ENCODE measurements around the gene THSD4. TPM values are rescaled to one million over a fixed set of nuclear protein-coding genes. Genes with fewer than 3 reads are reported as not detected.
"Not testable (repeated sequence)": the region's sequence is repeated elsewhere in the genome, so short reads cannot be mapped to it uniquely, and the experiment has no call there.

Gene THSD4
- total RNA-seq, 5 donors from 2014 or later (not counting 1 experiment from before 2014, with no cell fraction given), result 0.03 to 0.23 (median 0.18) TPM; not detected in 2

DNA sequence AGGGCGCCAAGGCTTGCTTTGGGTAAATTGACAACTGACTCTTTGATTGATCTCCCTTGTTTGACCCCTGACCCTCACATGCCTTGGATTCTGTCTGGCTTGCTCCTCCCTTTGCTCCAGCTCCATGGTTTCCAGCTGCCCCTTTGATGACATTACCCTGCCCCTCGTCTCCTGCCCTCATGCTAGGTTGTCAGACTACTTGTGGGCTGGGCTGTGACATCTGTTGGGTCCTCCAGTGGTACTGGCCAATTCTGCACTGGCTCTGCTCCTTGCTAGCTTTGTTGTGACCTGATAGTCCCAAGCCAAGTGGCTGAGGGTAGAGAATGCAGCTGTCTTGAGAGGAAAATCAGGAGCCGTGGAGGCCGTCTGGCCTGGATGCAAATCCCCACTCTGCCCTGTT, 6.2 kb downstream of the THSD4 start:
- Mint-ChIP-seq H3K36me3 (no peaks in the 10 kb centered on the region), H3K27ac (no peak overlapping the region), H3K27me3 (peaks cover 50 to 59% of the 10 kb centered on the region in 2 donors), H3K4me1 (peaks cover 2 to 3% (median 3%) of the 10 kb centered on the region in 3 donors), H3K9me3 (no peaks in the 10 kb centered on the region), H3K4me3 (no peak overlapping the region)
- Histone ChIP-seq H3K27ac (ENCODE audit: low read length) (no peak overlapping the region), H3K27me3 (replicated peaks in 1 of 2; ENCODE audit: control insufficient read depth in 2 of 2, extremely low read depth in 1 of 2, insufficient read depth in 2 of 2, low read length in 1 of 2) (peaks cover 5 to 49% of the 10 kb centered on the region in 2 experiments), H3K9me3 (no peaks in the 10 kb centered on the region), H3K36me3 (ENCODE audit: control insufficient read depth in 2 of 2, extremely low read depth in 1 of 2, insufficient read depth in 1 of 2, low read length in 1 of 2) (no peaks in the 10 kb centered on the region), H3K4me1 (ENCODE audit: control insufficient read depth in 1 of 2, extremely low read depth in 1 of 2, insufficient read depth in 2 of 2, low read length in 2 of 2) (no peaks in the 10 kb centered on the region), H3K4me3 (ENCODE audit: control insufficient read depth in 1 of 2, extremely low read depth in 1 of 2, low read length in 1 of 2) (no peak overlapping the region)
- DNase-seq (no peak), ATAC-seq (replicated peaks in 1 of 4) (no peak)
- WGBS (ENCODE audit: insufficient coverage), result 50% methylated on average over 1 of the region's 4 CpGs
- CTCF ChIA-PET, result interaction anchor here in 1 of 2 donors (0.7 kb wide), 1 partner anchor 204 kb away, joined by 3 read pairs; no protein-coding TSS in a partner anchor
- POLR2A ChIA-PET, result no interaction called here

GRCh38 chr15:71124937-71125790, 9.9 kb downstream of the THSD4 start:
- ChIA-PET POLR2A (no interaction called here), CTCF (no interaction called here)
- no peak overlapping the region for H3K27ac Mint-ChIP-seq
- H3K9me3 Mint-ChIP-seq, result no peaks in the 10 kb centered on the region
- no peaks in the 10 kb centered on the region for H3K9me3 ChIP-seq
- no peak for DNase-seq
- H3K27ac ChIP-seq (ENCODE audit: low read length), result no peak overlapping the region
- H3K4me3 ChIP-seq (ENCODE audit: control insufficient read depth in 1 of 2, extremely low read depth in 1 of 2, low read length in 1 of 2), result no peak overlapping the region
- H3K4me1 ChIP-seq (ENCODE audit: control insufficient read depth in 1 of 2, extremely low read depth in 1 of 2, insufficient read depth in 2 of 2, low read length in 2 of 2), result no peaks in the 10 kb centered on the region
- 88% methylated on average over 3 of the region's 8 CpGs for WGBS (ENCODE audit: insufficient coverage)
- no peaks in the 10 kb centered on the region for H3K36me3 ChIP-seq (ENCODE audit: control insufficient read depth in 2 of 2, extremely low read depth in 1 of 2, insufficient read depth in 1 of 2, low read length in 1 of 2)
- no peaks in the 10 kb centered on the region for H3K4me1 Mint-ChIP-seq
- no peaks in the 10 kb centered on the region for H3K36me3 Mint-ChIP-seq
- no peak overlapping the region for H3K4me3 Mint-ChIP-seq
- H3K27me3 ChIP-seq (replicated peaks in 1 of 2; ENCODE audit: control insufficient read depth in 2 of 2, extremely low read depth in 1 of 2, insufficient read depth in 2 of 2, low read length in 1 of 2), result peaks cover 0 to 27% of the 10 kb centered on the region in 2 experiments
- peaks cover 21 to 39% of the 10 kb centered on the region in 2 donors for H3K27me3 Mint-ChIP-seq
- ATAC-seq (replicated peaks in 1 of 4), result no peak

DNA sequence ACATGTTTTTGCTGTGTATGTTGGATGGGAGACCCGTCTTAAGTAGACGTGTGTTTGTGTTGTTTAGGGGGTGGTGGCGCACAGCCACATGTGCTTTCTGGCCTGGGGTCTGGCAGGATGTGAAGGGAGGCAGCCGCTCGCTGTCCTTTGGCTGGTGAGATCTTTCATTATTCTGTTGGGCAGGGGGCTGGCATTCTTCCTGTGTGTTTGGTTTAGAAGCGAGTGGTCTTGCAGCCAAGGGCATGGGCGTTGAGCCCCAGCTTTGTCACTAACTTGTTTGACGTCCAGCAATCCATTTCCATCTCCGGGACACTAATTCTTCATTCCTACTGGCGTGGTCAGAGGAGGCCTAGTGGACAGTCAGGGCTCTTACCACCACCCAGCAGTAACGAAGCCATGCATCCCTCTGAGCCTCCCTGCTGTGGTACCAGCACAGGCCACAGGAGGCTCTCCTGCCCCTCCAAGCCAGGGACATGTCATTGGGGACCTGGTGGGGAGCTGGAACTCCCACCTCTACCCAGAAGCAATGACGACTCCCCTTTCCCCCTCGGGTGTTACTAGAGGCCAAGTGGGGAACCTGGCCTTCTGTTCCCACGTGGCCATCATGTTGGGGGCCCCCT, 10.7 kb downstream of the THSD4 start:
- peaks cover 0 to 22% of the 10 kb centered on the region in 2 experiments for H3K27me3 ChIP-seq (replicated peaks in 1 of 2; ENCODE audit: control insufficient read depth in 2 of 2, extremely low read depth in 1 of 2, insufficient read depth in 2 of 2, low read length in 1 of 2)
- H3K27ac Mint-ChIP-seq, result no peak overlapping the region
- no peak overlapping the region for H3K4me3 ChIP-seq (ENCODE audit: control insufficient read depth in 1 of 2, extremely low read depth in 1 of 2, low read length in 1 of 2)
- 87% methylated on average over 11 of the region's 14 CpGs for WGBS (ENCODE audit: insufficient coverage)
- CTCF ChIA-PET, result no interaction called here
- H3K36me3 ChIP-seq (ENCODE audit: control insufficient read depth in 2 of 2, extremely low read depth in 1 of 2, insufficient read depth in 1 of 2, low read length in 1 of 2), result no peaks in the 10 kb centered on the region
- POLR2A ChIA-PET, result no interaction called here
- H3K4me1 Mint-ChIP-seq, result no peaks in the 10 kb centered on the region
- DNase-seq (no peak), ATAC-seq (replicated peaks in 1 of 4) (no peak)
- no peak overlapping the region for H3K27ac ChIP-seq (ENCODE audit: low read length)
- no peaks in the 10 kb centered on the region for H3K9me3 ChIP-seq
- no peaks in the 10 kb centered on the region for H3K4me1 ChIP-seq (ENCODE audit: control insufficient read depth in 1 of 2, extremely low read depth in 1 of 2, insufficient read depth in 2 of 2, low read length in 2 of 2)
- H3K9me3 Mint-ChIP-seq, result no peaks in the 10 kb centered on the region
- H3K27me3 Mint-ChIP-seq, result peaks cover 17 to 36% of the 10 kb centered on the region in 2 donors
- H3K36me3 Mint-ChIP-seq, result no peaks in the 10 kb centered on the region
- H3K4me3 Mint-ChIP-seq, result no peak overlapping the region

GRCh38 chr15:71127083-71127482, 11.8 kb downstream of the THSD4 start:
- Histone ChIP-seq H3K9me3 (no peaks in the 10 kb centered on the region), H3K4me1 (ENCODE audit: control insufficient read depth in 1 of 2, extremely low read depth in 1 of 2, insufficient read depth in 2 of 2, low read length in 2 of 2) (no peaks in the 10 kb centered on the region), H3K27me3 (replicated peaks in 1 of 2; ENCODE audit: control insufficient read depth in 2 of 2, extremely low read depth in 1 of 2, insufficient read depth in 2 of 2, low read length in 1 of 2) (peaks cover 0 to 17% of the 10 kb centered on the region in 2 experiments), H3K36me3 (ENCODE audit: control insufficient read depth in 2 of 2, extremely low read depth in 1 of 2, insufficient read depth in 1 of 2, low read length in 1 of 2) (no peaks in the 10 kb centered on the region), H3K4me3 (ENCODE audit: control insufficient read depth in 1 of 2, extremely low read depth in 1 of 2, low read length in 1 of 2) (no peak overlapping the region), H3K27ac (ENCODE audit: low read length) (no peak overlapping the region)
- Mint-ChIP-seq H3K27ac (no peak overlapping the region), H3K36me3 (no peaks in the 10 kb centered on the region), H3K4me1 (no peaks in the 10 kb centered on the region), H3K4me3 (no peak overlapping the region), H3K27me3 (peaks cover 8 to 31% of the 10 kb centered on the region in 2 donors), H3K9me3 (no peaks in the 10 kb centered on the region)
- DNase-seq (no peak), ATAC-seq (replicated peaks in 1 of 4) (no peak)
- POLR2A ChIA-PET, result no interaction called here
- CTCF ChIA-PET, result no interaction called here

GRCh38 chr15:71128159-71128558, 12.9 kb downstream of the THSD4 start:
- DNase-seq; H3K36me3 Mint-ChIP-seq; H3K27ac Mint-ChIP-seq; ATAC-seq (replicated peaks in 1 of 4); H3K27ac ChIP-seq (ENCODE audit: low read length); H3K9me3 ChIP-seq; H3K4me1 Mint-ChIP-seq; H3K36me3 ChIP-seq (ENCODE audit: control insufficient read depth in 2 of 2, extremely low read depth in 1 of 2, insufficient read depth in 1 of 2, low read length in 1 of 2); H3K4me3 ChIP-seq (ENCODE audit: control insufficient read depth in 1 of 2, extremely low read depth in 1 of 2, low read length in 1 of 2); H3K4me1 ChIP-seq (ENCODE audit: control insufficient read depth in 1 of 2, extremely low read depth in 1 of 2, insufficient read depth in 2 of 2, low read length in 2 of 2); H3K4me3 Mint-ChIP-seq; CTCF ChIA-PET; H3K9me3 Mint-ChIP-seq: not testable (repeated sequence)
- H3K27me3 Mint-ChIP-seq, result peaks cover 11 to 27% of the 10 kb centered on the region in 2 donors
- H3K27me3 ChIP-seq (replicated peaks in 1 of 2; ENCODE audit: control insufficient read depth in 2 of 2, extremely low read depth in 1 of 2, insufficient read depth in 2 of 2, low read length in 1 of 2), result peaks cover 0 to 17% of the 10 kb centered on the region in 2 experiments
- 67% methylated on average over 1 of the region's 6 CpGs for WGBS (ENCODE audit: insufficient coverage)
- POLR2A ChIA-PET, result interaction anchor here in 1 of 2 donors (0.7 kb wide), 1 partner anchor 28 kb away, joined by 5 read pairs; no protein-coding TSS in a partner anchor

DNA sequence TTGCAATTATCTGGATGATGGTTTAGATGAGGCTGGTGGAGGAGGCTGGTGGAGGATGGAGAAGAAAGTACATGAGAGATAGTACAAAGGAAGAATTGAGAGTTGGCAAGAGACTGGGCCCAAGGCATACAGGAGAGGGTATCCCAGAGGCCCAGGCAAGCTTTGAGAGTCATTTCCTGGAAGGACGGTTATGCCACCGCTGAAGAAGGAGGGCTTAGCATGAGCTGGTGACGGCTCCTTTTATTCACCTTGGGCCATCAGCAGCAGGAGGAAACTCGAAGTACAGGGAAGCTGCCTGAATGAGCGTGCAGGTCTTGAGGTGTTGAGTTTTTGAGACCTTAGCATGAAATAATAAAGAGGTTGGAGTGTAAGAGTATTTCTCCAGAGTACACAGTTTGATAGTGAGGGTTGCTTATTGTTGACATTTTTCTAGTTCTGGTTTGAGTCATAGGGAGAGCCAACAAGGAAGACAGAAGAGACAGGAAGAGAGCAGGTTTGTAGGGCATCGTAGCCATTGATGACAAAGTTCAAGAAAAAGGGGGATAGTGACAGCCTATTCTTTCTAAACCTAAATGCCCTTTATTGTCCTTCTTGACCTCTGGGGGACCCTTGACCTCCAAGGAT, 13.8 kb downstream of the THSD4 start:
- DNase-seq, result no peak
- H3K9me3 Mint-ChIP-seq, result no peaks in the 10 kb centered on the region
- peaks cover 14 to 29% of the 10 kb centered on the region in 2 donors for H3K27me3 Mint-ChIP-seq
- H3K4me3 Mint-ChIP-seq, result no peak overlapping the region
- POLR2A ChIA-PET, result interaction anchor here in 1 of 2 donors (0.7 kb wide), 1 partner anchor 28 kb away, joined by 5 read pairs; no protein-coding TSS in a partner anchor
- H3K9me3 ChIP-seq, result no peaks in the 10 kb centered on the region
- no peak for ATAC-seq (replicated peaks in 1 of 4)
- CTCF ChIA-PET, result no interaction called here
- H3K27me3 ChIP-seq (replicated peaks in 1 of 2; ENCODE audit: control insufficient read depth in 2 of 2, extremely low read depth in 1 of 2, insufficient read depth in 2 of 2, low read length in 1 of 2), result peaks cover 0 to 19% of the 10 kb centered on the region in 2 experiments
- no peaks in the 10 kb centered on the region for H3K36me3 ChIP-seq (ENCODE audit: control insufficient read depth in 2 of 2, extremely low read depth in 1 of 2, insufficient read depth in 1 of 2, low read length in 1 of 2)
- H3K4me1 Mint-ChIP-seq, result no peaks in the 10 kb centered on the region
- H3K27ac ChIP-seq (ENCODE audit: low read length), result no peak overlapping the region
- no peak overlapping the region for H3K27ac Mint-ChIP-seq
- no peak overlapping the region for H3K4me3 ChIP-seq (ENCODE audit: control insufficient read depth in 1 of 2, extremely low read depth in 1 of 2, low read length in 1 of 2)
- 72% methylated on average over 5 of the region's 6 CpGs for WGBS (ENCODE audit: insufficient coverage)
- no peaks in the 10 kb centered on the region for H3K4me1 ChIP-seq (ENCODE audit: control insufficient read depth in 1 of 2, extremely low read depth in 1 of 2, insufficient read depth in 2 of 2, low read length in 2 of 2)
- H3K36me3 Mint-ChIP-seq, result no peaks in the 10 kb centered on the region

Measured in T-cell (primary cell).